Thyroid gland (tissue), 4 donors: ENCODE data around the gene MACIR.

Experiments used
- POLR2A ChIP-seq, 2 donors: fragments of 450-650 bp; IDR thresholded peaks; one replicate each; pipeline ENCODE4 v1.6.1; 2017; ENCODE audit warnings: antibody characterized with exemption in 2 of 2, mild to moderate bottlenecking in 2 of 2, moderate library complexity in 1 of 2
- TF ChIP-seq, protein P1 (sequence below), 6 experiments: fragments of 200-600 bp in 3 of 6; fragments of 450-650 bp in 3 of 6; sonication (generic) in 3 of 6; IDR thresholded peaks; one replicate each; pipeline ENCODE4 v1.5.1; 2016 to 2019; ENCODE audit warnings: antibody characterized with exemption in 6 of 6, mild to moderate bottlenecking in 2 of 6, inconsistent platforms in 1 of 6, moderate library complexity in 1 of 6

DNA sequence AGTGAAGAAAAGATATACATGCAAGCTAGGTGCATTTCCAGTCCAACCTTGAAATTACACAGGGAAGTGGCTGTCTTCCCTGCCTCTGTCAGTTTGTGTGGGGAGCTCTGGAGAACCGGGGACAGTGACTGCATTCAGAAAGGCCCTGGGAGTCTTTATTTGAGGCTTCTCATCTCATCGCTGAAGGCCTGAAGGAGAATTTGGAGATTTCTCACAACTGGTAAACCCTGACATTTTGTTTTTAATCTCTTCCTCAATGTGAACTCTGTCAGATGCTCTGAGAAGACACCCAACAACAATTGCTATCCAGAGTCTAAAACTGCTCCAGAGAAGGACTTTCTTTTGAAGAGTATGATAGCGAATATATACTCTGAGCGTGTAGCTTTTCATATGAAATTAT, 33.0 kb downstream of the MACIR start:
- TF ChIP-seq, protein P1, sequence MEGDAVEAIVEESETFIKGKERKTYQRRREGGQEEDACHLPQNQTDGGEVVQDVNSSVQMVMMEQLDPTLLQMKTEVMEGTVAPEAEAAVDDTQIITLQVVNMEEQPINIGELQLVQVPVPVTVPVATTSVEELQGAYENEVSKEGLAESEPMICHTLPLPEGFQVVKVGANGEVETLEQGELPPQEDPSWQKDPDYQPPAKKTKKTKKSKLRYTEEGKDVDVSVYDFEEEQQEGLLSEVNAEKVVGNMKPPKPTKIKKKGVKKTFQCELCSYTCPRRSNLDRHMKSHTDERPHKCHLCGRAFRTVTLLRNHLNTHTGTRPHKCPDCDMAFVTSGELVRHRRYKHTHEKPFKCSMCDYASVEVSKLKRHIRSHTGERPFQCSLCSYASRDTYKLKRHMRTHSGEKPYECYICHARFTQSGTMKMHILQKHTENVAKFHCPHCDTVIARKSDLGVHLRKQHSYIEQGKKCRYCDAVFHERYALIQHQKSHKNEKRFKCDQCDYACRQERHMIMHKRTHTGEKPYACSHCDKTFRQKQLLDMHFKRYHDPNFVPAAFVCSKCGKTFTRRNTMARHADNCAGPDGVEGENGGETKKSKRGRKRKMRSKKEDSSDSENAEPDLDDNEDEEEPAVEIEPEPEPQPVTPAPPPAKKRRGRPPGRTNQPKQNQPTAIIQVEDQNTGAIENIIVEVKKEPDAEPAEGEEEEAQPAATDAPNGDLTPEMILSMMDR (IDR thresholded peaks at IDR 0.05) = no peak
- TF ChIP-seq POLR2A (IDR thresholded peaks at IDR 0.05) = no peak
